GM23338 (cell line): ENCODE measurements around the gene KCTD19.

Experiments
- CTCF ChIP-seq, 2 experiments: fragments of 200-600 bp in 1 of 2; sonication (generic) in 1 of 2; conservative IDR thresholded peaks; 2 replicates each; pipeline versions ENCODE4 v1.5.1 to v1.6.1; 2016 to 2017; ENCODE audit warnings: antibody characterized with exemption in 2 of 2, low read depth in 2 of 2, mild to moderate bottlenecking in 2 of 2, moderate library complexity in 1 of 2
- EZH2 ChIP-seq: fragments of 200-600 bp; sonication (generic); IDR thresholded peaks from one replicate; pipeline ENCODE4 v1.8.0; 2017; ENCODE audit warnings: antibody characterized with exemption, mild to moderate bottlenecking, low read depth; ENCODE audit not compliant: unreplicated experiment
- EZH2phosphoT487 ChIP-seq: fragments of 200-600 bp; sonication (generic); IDR thresholded peaks from one replicate; pipeline ENCODE4 v1.8.1; 2018; ENCODE audit warnings: antibody characterized with exemption; ENCODE audit not compliant: unreplicated experiment
- JUNB ChIP-seq: IDR thresholded peaks from one replicate; pipeline ENCODE4 v1.6.1; 2016; ENCODE audit warnings: antibody characterized with exemption; ENCODE audit not compliant: unreplicated experiment
- NANOG ChIP-seq: IDR thresholded peaks from 2 replicates; pipeline ENCODE4 v1.6.1; 2016; ENCODE audit warnings: antibody characterized with exemption, borderline replicate concordance
- POLR2AphosphoS5 ChIP-seq: IDR thresholded peaks from 2 replicates; pipeline ENCODE4 v1.6.1; 2016; ENCODE audit warnings: antibody characterized with exemption, low read depth
- REST ChIP-seq: IDR thresholded peaks from one replicate; pipeline ENCODE4 v1.6.1; 2018; ENCODE audit warnings: antibody characterized with exemption; ENCODE audit not compliant: unreplicated experiment

- no peak for TF ChIP-seq EZH2phosphoT487
- no peak for TF ChIP-seq POLR2AphosphoS5
- TF ChIP-seq CTCF (conservative IDR thresholded peaks at IDR 0.05; ENCODE audit: low read depth in 2 of 2), result no peak
- TF ChIP-seq NANOG, result no peak
- TF ChIP-seq JUNB, result no peak
- no peak for TF ChIP-seq EZH2
- TF ChIP-seq REST, result no peak
Observed at GRCh38 chr16:67341250-67341649, 14.7 kb upstream of the KCTD19 start.
